Adipocyte (in vitro differentiated cells): ENCODE results near the gene FAT2.
"Not testable (repeated sequence)": the region's sequence is repeated elsewhere in the genome, so short reads cannot be mapped to it uniquely, and the experiment has no call there.

Experiments used
- DNase-seq: peaks from one replicate; pipeline ENCODE4 v3.0.0-alpha.2; 2015; ENCODE audit warnings: low read depth
- H3K27me3 ChIP-seq: replicated peaks from 2 replicates; pipeline ENCODE4 v1.7.0; 2013; ENCODE audit warnings: mild to moderate bottlenecking, low read length, moderate library complexity; ENCODE audit not compliant: control insufficient read depth, insufficient read depth
- H3K36me3 ChIP-seq: 2 replicates; pipeline ENCODE4 v1.7.0; 2013; ENCODE audit warnings: low read length, mild to moderate bottlenecking, moderate library complexity; ENCODE audit not compliant: control insufficient read depth, insufficient read depth, severe bottlenecking
- H3K4me1 ChIP-seq: 2 replicates; pipeline ENCODE4 v1.7.0; 2013; ENCODE audit warnings: mild to moderate bottlenecking, low read length, moderate library complexity; ENCODE audit not compliant: control insufficient read depth, insufficient read depth
- H3K4me3 ChIP-seq: 2 replicates; pipeline ENCODE4 v1.7.0; 2013; ENCODE audit warnings: mild to moderate bottlenecking, low read length, moderate library complexity
- H3K9ac ChIP-seq: 2 replicates; pipeline ENCODE4 v1.7.0; 2013; ENCODE audit warnings: mild to moderate bottlenecking, low read length, moderate library complexity
- H3K9me3 ChIP-seq: 2 replicates; pipeline ENCODE4 v1.7.0; 2013; ENCODE audit warnings: mild to moderate bottlenecking, low read length, moderate library complexity; ENCODE audit not compliant: control insufficient read depth

FAT2 gene

GRCh38 chr5:151580239-151580638 is 10.9 kb downstream of the FAT2 start:
- Histone ChIP-seq H3K9me3 (no peaks in the 10 kb centered on the region), H3K9ac (no peak overlapping the region), H3K27me3 (peaks cover 17% of the 10 kb centered on the region), H3K36me3 (no peaks in the 10 kb centered on the region), H3K4me1 (no peaks in the 10 kb centered on the region), H3K4me3 (no peak overlapping the region)
- DNase-seq = no peak

- H3K36me3 ChIP-seq, DNase-seq, H3K4me3 ChIP-seq, H3K9ac ChIP-seq, H3K9me3 ChIP-seq, H3K4me1 ChIP-seq: not testable (repeated sequence)
- H3K27me3 ChIP-seq = peaks cover 18% of the 10 kb centered on the region
These were observed 12.0 kb downstream of the FAT2 start for GRCh38 chr5:151579146-151579545.

- DNase-seq = no peak
- H3K9me3 ChIP-seq = no peaks in the 10 kb centered on the region
- H3K36me3 ChIP-seq = no peaks in the 10 kb centered on the region
- no peak overlapping the region for H3K9ac ChIP-seq
- no peak overlapping the region for H3K4me3 ChIP-seq
- H3K27me3 ChIP-seq = peaks cover 22% of the 10 kb centered on the region
- no peaks in the 10 kb centered on the region for H3K4me1 ChIP-seq
These were observed 12.7 kb downstream of the FAT2 start for GRCh38 chr5:151578326-151579025.

GRCh38 chr5:151577566-151577965 is 13.6 kb downstream of the FAT2 start:
- no peak for DNase-seq
- Histone ChIP-seq H3K36me3 (no peaks in the 10 kb centered on the region), H3K4me3 (no peak overlapping the region), H3K9ac (no peak overlapping the region), H3K4me1 (no peaks in the 10 kb centered on the region), H3K9me3 (no peaks in the 10 kb centered on the region), H3K27me3 (peaks cover 19% of the 10 kb centered on the region)

GRCh38 chr5:151574444-151574996 is 16.6 kb downstream of the FAT2 start:
- no peak overlapping the region for H3K4me3 ChIP-seq
- no peaks in the 10 kb centered on the region for H3K9me3 ChIP-seq
- no peak for DNase-seq

GRCh38 chr5:151572657-151573368 is 18.3 kb downstream of the FAT2 start:
- no peak for DNase-seq
- Histone ChIP-seq H3K9ac (no peak overlapping the region), H3K4me1 (no peaks in the 10 kb centered on the region), H3K27me3 (peaks cover 13% of the 10 kb centered on the region), H3K4me3 (no peak overlapping the region), H3K9me3 (no peaks in the 10 kb centered on the region), H3K36me3 (no peaks in the 10 kb centered on the region)

More at GRCh38 chr5:151574444-151574996, 16.6 kb downstream of the FAT2 start:
- Histone ChIP-seq H3K4me1 (no peaks in the 10 kb centered on the region), H3K9ac (no peak overlapping the region), H3K27me3 (peaks cover 13% of the 10 kb centered on the region), H3K36me3 (no peaks in the 10 kb centered on the region)

- H3K4me1 ChIP-seq = no peaks in the 10 kb centered on the region
- H3K27me3 ChIP-seq = peaks cover 10% of the 10 kb centered on the region
- no peaks in the 10 kb centered on the region for H3K36me3 ChIP-seq
- no peaks in the 10 kb centered on the region for H3K9me3 ChIP-seq
- H3K4me3 ChIP-seq = no peak overlapping the region
- no peak for DNase-seq
- H3K9ac ChIP-seq = no peak overlapping the region
These were observed 19.6 kb downstream of the FAT2 start for GRCh38 chr5:151571270-151572173.

GRCh38 chr5:151570512-151571269 is 20.4 kb downstream of the FAT2 start:
- no peak for DNase-seq
- Histone ChIP-seq H3K4me1 (no peaks in the 10 kb centered on the region), H3K27me3 (peaks cover 16% of the 10 kb centered on the region), H3K9ac (no peak overlapping the region), H3K9me3 (no peaks in the 10 kb centered on the region), H3K36me3 (no peaks in the 10 kb centered on the region), H3K4me3 (no peak overlapping the region)

GRCh38 chr5:151570058-151570457 is 21.1 kb downstream of the FAT2 start:
- Histone ChIP-seq H3K4me1 (no peaks in the 10 kb centered on the region), H3K9ac (no peak overlapping the region), H3K9me3 (no peaks in the 10 kb centered on the region), H3K27me3 (peaks cover 16% of the 10 kb centered on the region), H3K36me3 (no peaks in the 10 kb centered on the region), H3K4me3 (no peak overlapping the region)
- no peak for DNase-seq

- H3K4me3 ChIP-seq = no peak overlapping the region
- no peaks in the 10 kb centered on the region for H3K4me1 ChIP-seq
- no peaks in the 10 kb centered on the region for H3K9me3 ChIP-seq
- peaks cover 16% of the 10 kb centered on the region for H3K27me3 ChIP-seq
- DNase-seq = no peak
- H3K36me3 ChIP-seq = no peaks in the 10 kb centered on the region
- no peak overlapping the region for H3K9ac ChIP-seq
These were observed 21.7 kb downstream of the FAT2 start for GRCh38 chr5:151569132-151570046.
